ENCODE data around the gene ARHGDIA.
"Not testable (repeated sequence)": the region's sequence is repeated elsewhere in the genome, so short reads cannot be mapped to it uniquely, and the experiment has no call there.

Gene ARHGDIA

GRCh38 chr17:81843713-81844326 lies 27.3 kb downstream of the ARHGDIA start:
- no peak for DNase-seq (ENCODE audit: low spot score)

DNA sequence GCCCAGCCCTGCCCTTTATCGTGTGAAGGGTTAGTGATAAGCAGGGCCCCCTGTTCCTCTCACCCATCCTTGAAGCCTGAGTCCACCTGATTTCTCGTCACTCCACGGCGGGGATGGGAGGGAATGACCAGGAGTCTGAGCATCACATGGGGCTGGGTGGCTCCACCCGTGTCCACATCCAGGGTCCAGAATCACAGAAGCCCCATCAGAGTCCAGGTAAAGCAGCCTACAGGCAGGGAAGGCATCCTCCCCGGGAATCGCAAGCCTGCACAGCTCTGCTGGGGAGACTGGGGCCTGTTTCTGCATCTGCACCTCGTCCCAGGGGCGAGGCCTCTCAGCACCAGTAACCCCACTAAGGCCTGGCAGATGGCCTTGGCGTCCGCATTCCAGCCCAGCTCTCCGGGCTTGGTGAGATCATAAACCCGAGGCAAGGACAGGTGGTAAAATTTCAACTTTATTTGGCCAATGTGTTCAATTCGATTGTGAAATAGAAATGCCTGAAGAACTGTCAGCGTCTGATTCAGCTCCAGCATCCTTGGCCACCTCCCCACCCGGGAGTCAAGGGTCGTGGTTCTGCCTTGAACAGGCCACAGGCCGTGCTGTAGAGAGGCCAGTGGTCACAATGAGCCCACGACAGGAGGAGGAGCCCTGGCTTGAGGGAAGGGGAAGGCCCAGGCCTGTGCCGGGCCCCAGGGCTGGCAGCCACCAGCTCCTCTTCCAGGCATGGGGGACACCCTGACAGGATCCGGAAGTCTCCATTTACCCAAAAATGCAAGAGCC lies 28.2 kb downstream of the ARHGDIA start:
- peak; percentile 55 for DNase-seq (ENCODE audit: low spot score)

DNA sequence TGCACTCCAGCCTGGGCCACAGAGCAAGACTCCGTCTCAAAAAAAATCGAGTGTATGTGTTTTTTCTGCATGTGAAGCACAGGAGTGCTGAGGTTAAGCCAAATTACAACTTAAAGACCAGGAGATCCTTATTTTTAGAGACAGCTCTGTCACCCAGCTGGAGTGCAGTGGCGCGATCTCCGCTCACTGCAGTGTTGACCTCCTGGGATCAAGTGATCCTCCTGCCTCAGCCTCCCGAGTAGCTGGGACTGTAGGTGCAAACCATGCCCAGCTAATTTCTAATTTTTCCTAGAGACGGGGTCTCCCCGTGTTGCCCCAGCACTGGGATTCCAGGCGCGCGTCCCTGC lies 28.8 kb downstream of the ARHGDIA start:
- no peak for DNase-seq (ENCODE audit: low spot score)

DNA sequence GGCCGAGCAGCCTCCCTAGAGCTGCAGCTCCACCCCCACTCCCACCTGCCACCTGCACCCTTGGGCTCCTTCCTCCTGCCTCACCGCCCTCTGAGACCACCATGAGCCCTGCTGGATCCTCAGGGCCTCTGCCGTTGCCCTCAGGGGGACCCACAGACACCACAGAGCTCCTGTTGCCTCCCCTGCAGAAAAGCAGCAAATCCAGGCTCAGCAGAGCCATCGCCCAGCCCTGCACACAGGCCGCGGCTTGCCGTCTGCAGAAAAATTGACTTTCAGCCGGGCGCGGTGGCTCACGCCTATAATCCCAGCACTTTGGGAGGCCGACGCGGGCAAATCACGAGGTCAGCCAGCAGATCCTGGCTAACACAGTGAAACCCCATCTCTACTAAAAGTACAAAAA lies 29.3 kb downstream of the ARHGDIA start:
- no peak for DNase-seq (ENCODE audit: low spot score)

DNA sequence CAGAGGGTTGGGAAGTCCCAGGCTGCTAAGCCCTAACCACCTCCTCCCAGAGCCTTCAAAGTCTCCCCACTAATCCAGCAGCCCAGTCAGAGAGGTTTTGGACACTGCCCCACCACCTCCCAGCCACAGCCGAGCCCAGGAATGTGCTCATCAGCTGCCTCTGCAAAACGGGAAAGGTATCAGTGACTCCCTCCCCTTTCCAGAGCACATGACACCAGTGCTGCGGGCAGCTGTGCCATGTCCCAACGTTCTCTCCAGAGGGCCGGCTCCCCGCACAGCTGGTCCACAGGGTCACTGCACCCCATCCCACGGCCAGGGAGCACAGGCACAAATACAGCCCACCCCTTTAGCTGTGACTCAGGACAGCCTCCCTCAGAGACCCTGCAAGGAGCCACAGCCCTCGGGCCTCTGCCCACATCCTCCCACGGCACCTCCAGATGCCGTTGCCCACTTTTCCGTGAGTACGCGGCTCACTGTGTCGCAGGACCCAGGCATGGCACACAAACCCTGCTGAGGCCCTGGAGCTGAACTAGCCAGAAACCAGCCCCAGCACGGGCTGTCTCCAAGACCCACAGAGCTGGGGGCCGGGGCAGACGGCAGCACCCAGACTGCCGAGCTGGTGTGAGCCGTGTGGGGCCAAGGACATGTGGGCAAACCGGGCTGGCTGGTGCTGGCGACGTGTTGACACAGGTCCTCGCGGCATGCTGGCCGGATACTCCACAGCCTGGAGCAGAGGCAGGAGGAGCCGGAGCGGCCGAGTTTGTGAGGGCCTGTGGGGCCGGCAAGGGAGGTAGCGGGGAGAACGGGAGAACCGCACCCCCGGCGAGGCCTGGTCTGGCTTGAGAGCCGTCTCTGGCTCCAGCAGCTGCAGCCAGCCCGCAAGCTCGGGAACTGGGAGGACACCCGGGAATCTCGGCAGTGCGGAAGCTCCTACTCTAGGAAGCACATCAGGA lies 30.0 kb downstream of the ARHGDIA start:
- DNase-seq (ENCODE audit: low spot score), result no peak

DNA sequence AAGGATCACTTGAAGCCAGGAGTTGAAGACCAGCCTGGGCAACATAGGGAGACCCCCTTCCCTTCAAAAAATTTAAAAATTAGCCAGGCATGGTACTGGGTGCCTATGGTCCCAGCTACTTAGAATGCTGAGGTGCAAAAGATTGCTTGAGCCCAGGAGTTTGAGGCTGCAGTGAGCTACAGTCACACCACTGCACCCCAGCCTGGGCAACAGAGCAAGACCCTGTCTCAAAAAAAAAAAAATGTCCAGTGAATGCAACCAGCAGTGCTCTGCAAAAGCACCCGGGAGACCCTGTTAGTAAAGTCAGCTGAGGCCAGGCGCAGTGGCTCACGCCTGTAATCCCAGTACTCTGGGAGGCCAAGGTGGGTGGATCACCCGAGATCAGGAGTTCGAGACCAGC lies 31.1 kb downstream of the ARHGDIA start:
- not testable (repeated sequence) for DNase-seq (ENCODE audit: low spot score)

- DNase-seq (ENCODE audit: low spot score), result no peak
Measured at GRCh38 chr17:81839301-81839700, 31.8 kb downstream of the ARHGDIA start.

DNA sequence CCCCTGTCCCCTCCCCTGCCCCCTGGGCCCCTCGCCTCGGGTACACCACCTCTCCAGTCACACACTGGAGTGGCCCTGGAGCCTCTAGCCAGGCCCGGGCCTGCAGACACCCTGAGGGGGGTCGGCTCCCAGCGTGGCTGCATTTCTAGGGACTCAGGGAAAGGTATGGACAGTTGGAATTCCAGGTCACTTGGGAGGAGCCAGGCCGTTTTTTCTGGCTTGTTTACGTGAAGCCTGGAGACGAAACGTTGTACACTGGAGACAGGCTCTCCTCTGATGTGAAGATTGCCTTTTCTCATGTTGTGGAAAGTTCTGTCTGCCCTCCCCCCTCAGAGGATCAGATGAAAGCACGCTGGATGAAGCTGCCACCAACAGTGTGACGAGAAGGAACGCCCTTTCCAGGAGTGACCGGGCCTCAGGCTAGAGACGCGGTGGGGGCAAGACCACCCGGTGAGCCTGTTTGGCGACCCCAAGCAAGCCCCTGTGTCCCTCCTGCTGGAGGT lies 32.3 kb downstream of the ARHGDIA start:
- DNase-seq (ENCODE audit: low spot score), result no peak

GRCh38 chr17:81837641-81838040 lies 33.5 kb downstream of the ARHGDIA start:
- no peak for DNase-seq (ENCODE audit: low spot score)

GRCh38 chr17:81834831-81835267 lies 36.3 kb downstream of the ARHGDIA start, which contains the start of gene PPP1R27:
PPP1R27 (minus strand) TSS chr17:81835050; CDS start chr17:81834953, 97 bp downstream.
- DNase-seq (ENCODE audit: low spot score), result no peak

GRCh38 chr17:81833921-81834830 lies 37.0 kb downstream of the ARHGDIA start:
- no peak for DNase-seq (ENCODE audit: low spot score)

- DNase-seq (ENCODE audit: low spot score), result peak; percentile 99
Measured at GRCh38 chr17:81833160-81833920, 37.8 kb downstream of the ARHGDIA start, which contains the start of gene MCRIP1. MCRIP1 (minus strand) TSS chr17:81833291; CDS start chr17:81824506, 8,785 bp downstream.

DNA sequence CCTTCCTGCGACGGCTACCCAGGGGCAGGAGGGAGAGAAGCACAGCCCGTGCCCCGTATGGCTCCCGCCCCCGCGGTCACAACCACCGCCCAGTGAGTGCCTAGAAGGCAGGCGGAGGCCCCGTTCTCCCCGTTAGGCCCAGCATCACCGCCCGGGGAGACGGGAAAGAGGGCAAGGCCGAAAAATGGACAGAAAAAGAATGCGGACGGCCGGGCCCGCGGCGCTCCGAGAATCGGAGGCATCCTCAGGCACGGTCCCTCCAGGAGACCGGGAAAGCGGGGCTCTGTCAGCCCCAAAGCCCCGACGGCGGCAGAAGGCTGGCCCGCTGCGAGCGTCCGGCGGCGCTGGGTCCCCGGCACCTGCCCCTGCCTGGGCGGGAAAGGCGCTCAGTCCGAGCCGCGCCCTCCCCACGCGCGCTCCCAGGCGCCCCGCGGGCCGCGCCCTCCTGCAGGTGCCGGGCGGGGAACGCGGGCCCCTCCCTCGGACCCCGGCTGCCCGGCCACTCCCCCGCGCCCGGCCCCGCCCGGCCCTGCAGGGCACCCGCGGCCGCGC lies 38.5 kb downstream of the ARHGDIA start:
- peak; percentile 60 for DNase-seq (ENCODE audit: low spot score)

- peak; percentile 52 for DNase-seq (ENCODE audit: low spot score)
Measured at GRCh38 chr17:81831957-81832607, 39.1 kb downstream of the ARHGDIA start.

DNA sequence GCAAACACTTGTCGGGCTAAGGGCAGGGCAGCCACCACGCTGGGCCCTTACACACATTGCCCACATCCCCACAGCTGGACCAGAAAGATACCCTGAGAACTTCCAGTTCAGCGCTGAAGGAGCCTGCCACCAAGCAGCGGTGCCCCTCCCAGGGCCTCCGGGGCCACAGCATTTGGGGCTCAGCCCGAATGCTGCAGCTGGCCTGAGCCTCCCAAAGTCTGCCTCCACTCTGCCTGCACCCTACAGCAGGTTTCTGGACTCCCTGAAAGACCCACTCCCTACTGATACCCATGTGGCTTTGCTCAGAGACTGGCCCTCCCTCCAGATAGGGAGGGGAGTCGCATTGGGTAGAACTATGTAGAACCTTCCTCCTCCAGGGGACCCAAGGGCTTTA lies 39.6 kb downstream of the ARHGDIA start:
- DNase-seq (ENCODE audit: low spot score), result no peak

DNA sequence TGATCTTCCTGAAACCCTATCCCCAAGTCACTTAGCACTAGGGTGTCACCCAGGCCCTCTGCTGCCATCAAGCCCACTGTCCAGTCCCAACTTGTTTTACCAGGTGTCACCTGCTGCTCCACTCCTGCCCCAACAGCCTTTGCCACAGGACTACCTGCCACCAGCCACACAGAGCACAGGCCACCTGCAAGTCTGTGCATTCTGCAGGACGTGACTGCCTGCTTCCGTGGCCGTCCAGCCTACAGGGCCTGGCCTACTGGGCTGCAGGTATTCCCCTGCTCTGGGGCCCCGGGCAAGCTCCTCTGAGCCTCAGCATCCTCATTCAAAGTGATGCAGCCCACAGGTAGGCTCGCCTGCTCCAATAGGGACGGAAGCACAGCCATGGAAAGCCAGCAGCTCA lies 41.3 kb downstream of the ARHGDIA start:
- no peak for DNase-seq (ENCODE audit: low spot score)

DNA sequence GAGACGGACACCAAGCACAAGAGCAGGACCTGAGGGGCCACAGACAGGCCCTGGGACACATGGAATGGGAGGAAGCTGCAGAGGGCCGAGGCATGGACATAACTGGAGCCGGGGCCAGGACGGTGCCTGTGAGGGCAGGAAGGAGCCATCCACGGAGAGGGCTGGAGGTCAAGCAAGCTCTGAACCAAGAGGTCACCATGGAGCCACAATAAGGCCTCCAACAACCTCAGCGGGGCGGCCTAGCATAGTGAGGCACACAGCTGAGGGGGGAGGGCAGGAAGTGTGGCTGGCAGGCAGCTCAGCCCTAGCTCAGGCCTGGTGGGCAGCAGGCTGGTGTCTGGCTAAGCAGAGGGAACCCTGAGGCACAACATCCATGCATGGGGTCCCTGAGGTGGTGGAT lies 42.5 kb downstream of the ARHGDIA start:
- DNase-seq (ENCODE audit: low spot score), result no peak

- DNase-seq (ENCODE audit: low spot score), result no peak
Measured at GRCh38 chr17:81825841-81826466, 45.2 kb downstream of the ARHGDIA start.

DNA sequence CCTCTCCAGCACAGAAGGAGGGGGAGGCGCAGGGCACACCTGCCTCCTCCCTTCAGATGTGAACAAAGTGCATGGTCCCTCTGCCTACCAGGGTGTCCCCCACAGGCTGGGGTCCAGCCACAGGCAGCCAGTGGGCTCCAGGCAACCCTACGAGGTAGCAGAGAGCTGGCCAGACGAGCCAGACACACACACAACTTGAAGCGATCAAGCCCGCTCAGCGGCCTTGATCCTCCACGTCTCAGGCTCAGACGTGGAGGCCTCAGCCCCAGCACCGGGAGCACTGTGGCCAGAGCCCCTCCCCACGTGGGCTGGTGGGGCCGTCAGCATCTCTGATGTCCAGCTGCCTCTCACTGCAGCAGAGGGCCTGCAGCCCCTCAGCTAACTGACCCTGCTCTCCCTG lies 46.5 kb downstream of the ARHGDIA start:
- no peak for DNase-seq (ENCODE audit: low spot score)

All from AG20443 (cell line).